DOHH2 (cell line): ENCODE data around the gene LYPD5.

Experiments
- H3F3A ChIP-seq: fragments of 200-600 bp; sonication (generic), shearing (Covaris generic); 2 replicates; pipeline ENCODE4 v1.6.0; 2016; ENCODE audit warnings: antibody characterized with exemption, mild to moderate bottlenecking; ENCODE audit not compliant: control insufficient read depth, insufficient read depth
- H3K27ac ChIP-seq: fragments of 200-600 bp; sonication (generic); 2 replicates; pipeline ENCODE4 v1.5.1; 2014; ENCODE audit warnings: low read depth, mild to moderate bottlenecking, low read length, moderate library complexity
- H3K27me3 ChIP-seq: fragments of 200-600 bp; sonication (generic); 2 replicates; pipeline ENCODE4 v1.6.1; 2014; ENCODE audit warnings: mild to moderate bottlenecking, low read length, mixed read lengths; ENCODE audit not compliant: control insufficient read depth
- H3K36me3 ChIP-seq: fragments of 200-600 bp; sonication (generic); 2 replicates; pipeline ENCODE4 v1.6.1; 2014; ENCODE audit warnings: mild to moderate bottlenecking, low read length, moderate library complexity, mixed read lengths; ENCODE audit not compliant: control insufficient read depth
- H3K4me1 ChIP-seq: fragments of 200-600 bp; sonication (generic); 2 replicates; pipeline ENCODE4 v1.6.1; 2014; ENCODE audit warnings: mild to moderate bottlenecking, low read length, mixed read lengths; ENCODE audit not compliant: control insufficient read depth
- H3K4me2 ChIP-seq: fragments of 200-600 bp; sonication (generic); 2 replicates; pipeline ENCODE4 v1.6.0; 2014; ENCODE audit warnings: mild to moderate bottlenecking, low read length, moderate library complexity
- H3K4me3 ChIP-seq: fragments of 200-600 bp; sonication (generic); 2 replicates; pipeline ENCODE4 v1.5.1; 2014; ENCODE audit warnings: mild to moderate bottlenecking, low read length, mixed read lengths
- H3K79me2 ChIP-seq: fragments of 200-600 bp; sonication (generic); 2 replicates; pipeline ENCODE4 v1.6.1; 2014; ENCODE audit warnings: mild to moderate bottlenecking, low read length, mixed read lengths; ENCODE audit not compliant: control insufficient read depth
- H3K9me2 ChIP-seq: fragments of 200-600 bp; sonication (generic); replicated peaks from 2 replicates; pipeline ENCODE4 v1.6.1; 2014; ENCODE audit warnings: mild to moderate bottlenecking, low read length, mixed read lengths; ENCODE audit not compliant: control insufficient read depth
- H3K9me3 ChIP-seq: fragments of 200-600 bp; sonication (generic); 2 replicates; pipeline ENCODE4 v1.6.1; 2014; ENCODE audit warnings: antibody characterized with exemption, low read length, mixed read lengths; ENCODE audit not compliant: control insufficient read depth, insufficient read depth
- H4K20me1 ChIP-seq: fragments of 200-600 bp; sonication (generic); 2 replicates; pipeline ENCODE4 v1.6.0; 2014; ENCODE audit warnings: low read depth, mild to moderate bottlenecking, antibody characterized with exemption, low read length, moderate library complexity; ENCODE audit not compliant: control insufficient read depth, insufficient read depth
- EZH2phosphoT487 ChIP-seq: fragments of 200-600 bp; sonication (generic); IDR thresholded peaks from 2 replicates; pipeline ENCODE4 v1.6.1; 2017; ENCODE audit warnings: borderline replicate concordance, mild to moderate bottlenecking, antibody characterized with exemption, low read length, moderate library complexity, mixed read lengths
- TF ChIP-seq, protein P1 (sequence below): fragments of 200-600 bp; sonication (generic); IDR thresholded peaks from one replicate; pipeline ENCODE4 v1.5.1; 2014; ENCODE audit warnings: antibody characterized with exemption, mild to moderate bottlenecking, low read depth, low read length; ENCODE audit not compliant: poor library complexity, severe bottlenecking

Gene LYPD5

DNA sequence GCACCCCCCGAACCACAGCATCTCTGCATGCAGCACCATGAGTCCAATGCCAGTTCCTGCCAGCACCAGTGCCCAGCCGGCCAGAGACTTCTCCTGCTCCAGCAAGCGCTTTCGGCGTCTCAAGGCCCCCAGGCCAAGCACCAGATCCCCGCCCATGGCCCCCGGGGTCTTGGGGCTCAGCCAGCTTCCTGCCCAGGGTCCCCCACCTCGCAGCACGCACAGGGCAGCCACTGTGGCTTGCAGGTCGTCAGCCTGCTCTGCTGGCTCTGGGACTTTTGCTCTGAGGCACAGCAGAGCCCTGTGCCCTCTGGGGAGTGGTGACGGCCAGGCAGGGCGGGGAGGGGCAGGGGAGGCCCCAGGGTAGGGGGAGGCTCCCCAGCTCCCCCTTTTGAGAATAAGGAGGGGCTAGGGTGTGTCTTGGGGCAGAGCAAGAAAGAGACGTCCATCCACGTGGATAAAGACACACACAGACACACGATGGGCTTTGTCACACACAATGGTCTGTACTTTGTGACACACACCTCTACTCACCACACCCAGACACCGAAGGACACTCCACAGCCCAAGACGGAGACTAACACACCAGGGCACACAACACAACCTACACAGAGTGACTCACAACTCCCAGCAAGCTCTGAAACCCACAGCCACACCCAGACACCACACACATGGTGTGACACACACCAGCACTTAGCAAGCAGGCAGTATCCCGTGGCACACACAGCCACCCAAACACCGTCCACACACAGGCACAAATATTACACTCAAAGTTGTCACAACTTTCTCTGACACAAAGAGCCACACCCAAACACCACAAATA lies 21.3 kb downstream of the LYPD5 start, which contains the start of gene KCNN4:
Gene KCNN4 (minus strand): TSS at position 268 of the 820 bp plus-strand sequence. CDS start 112 bp downstream, at position 156.
- Histone ChIP-seq H3K27ac (peak within 1 kb of the TSS; percentile 95), H3K27me3 (no peaks in the 10 kb centered on the region), H3K4me2 (peak within 1 kb of the TSS; percentile 90), H3K36me3 (peaks cover 17% of the 10 kb centered on the region), H3K4me1 (peaks cover 88% of the 10 kb centered on the region), H3K4me3 (peak within 1 kb of the TSS; percentile 94), H3K9me3 (no peaks in the 10 kb centered on the region), H3K9me2 (no peaks in the 10 kb centered on the region), H4K20me1 (no peaks in the 10 kb centered on the region), H3F3A (peaks cover 35% of the 10 kb centered on the region), H3K79me2 (peaks cover 52% of the 10 kb centered on the region)
- TF ChIP-seq, protein P1, sequence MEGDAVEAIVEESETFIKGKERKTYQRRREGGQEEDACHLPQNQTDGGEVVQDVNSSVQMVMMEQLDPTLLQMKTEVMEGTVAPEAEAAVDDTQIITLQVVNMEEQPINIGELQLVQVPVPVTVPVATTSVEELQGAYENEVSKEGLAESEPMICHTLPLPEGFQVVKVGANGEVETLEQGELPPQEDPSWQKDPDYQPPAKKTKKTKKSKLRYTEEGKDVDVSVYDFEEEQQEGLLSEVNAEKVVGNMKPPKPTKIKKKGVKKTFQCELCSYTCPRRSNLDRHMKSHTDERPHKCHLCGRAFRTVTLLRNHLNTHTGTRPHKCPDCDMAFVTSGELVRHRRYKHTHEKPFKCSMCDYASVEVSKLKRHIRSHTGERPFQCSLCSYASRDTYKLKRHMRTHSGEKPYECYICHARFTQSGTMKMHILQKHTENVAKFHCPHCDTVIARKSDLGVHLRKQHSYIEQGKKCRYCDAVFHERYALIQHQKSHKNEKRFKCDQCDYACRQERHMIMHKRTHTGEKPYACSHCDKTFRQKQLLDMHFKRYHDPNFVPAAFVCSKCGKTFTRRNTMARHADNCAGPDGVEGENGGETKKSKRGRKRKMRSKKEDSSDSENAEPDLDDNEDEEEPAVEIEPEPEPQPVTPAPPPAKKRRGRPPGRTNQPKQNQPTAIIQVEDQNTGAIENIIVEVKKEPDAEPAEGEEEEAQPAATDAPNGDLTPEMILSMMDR = no peak
- no peak for TF ChIP-seq EZH2phosphoT487

DNA sequence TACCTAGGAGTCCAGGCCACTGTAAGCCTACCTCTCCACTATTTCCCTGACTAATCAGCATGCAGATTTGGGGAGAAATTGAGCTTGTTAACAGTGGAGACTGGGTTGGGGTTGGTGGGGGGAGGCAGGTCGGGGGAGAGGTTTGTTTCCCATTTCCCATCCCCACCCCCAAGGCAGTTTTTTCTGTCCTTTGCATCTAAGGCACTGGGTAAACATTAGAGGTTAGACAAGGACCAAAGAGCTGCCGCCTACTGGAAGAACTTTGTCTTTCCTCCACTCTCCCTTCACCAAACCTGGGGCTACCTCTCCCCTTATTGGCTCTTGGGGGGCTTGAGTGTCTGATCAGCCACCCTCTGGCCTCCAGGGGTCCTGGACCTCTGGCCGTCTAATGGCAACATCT lies 22.4 kb downstream of the LYPD5 start:
- Histone ChIP-seq H3K27me3 (no peaks in the 10 kb centered on the region), H4K20me1 (no peaks in the 10 kb centered on the region), H3K4me3 (peak overlapping the region; percentile 94), H3K79me2 (peaks cover 63% of the 10 kb centered on the region), H3F3A (peaks cover 35% of the 10 kb centered on the region), H3K9me3 (no peaks in the 10 kb centered on the region), H3K27ac (peak overlapping the region; percentile 95), H3K9me2 (no peaks in the 10 kb centered on the region), H3K36me3 (peaks cover 27% of the 10 kb centered on the region), H3K4me2 (peak overlapping the region; percentile 90), H3K4me1 (peaks cover 87% of the 10 kb centered on the region)
- TF ChIP-seq, protein P1 = peak; percentile 52
- no peak for TF ChIP-seq EZH2phosphoT487

DNA sequence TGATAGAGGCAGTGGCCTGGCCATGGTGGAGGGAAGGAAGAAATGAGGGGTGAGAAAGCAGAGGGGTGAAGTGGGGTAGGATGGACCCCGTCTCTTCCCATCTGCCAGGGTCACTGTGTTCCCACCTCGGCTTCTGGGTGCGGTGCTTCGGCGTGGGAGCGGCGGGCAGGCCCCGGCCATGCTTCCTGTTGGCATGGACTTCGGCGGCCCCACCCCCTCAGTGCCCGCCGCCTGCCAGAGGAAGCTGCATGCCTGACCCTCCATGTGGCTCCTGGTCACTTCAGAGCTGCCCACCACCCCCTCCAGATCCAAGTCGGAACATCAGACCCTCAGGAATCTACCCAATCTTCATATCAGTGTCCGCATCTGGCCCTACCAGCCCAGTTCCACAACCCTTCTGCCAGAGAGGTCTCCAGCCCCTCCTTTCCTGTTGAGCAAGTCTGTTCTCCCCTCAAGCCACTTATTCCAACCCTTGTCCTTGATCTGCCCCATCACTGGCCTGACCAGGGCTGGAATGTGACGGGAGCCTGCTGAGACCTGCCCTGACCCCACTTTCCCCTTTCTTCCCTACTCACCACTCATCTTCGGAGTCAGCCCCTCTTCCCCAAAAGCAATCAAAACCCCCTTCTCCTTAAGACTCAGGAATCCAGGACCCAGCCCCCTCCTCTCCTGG lies 23.0 kb downstream of the LYPD5 start:
- Histone ChIP-seq H3K27ac (peak overlapping the region; percentile 95), H3K9me3 (no peaks in the 10 kb centered on the region), H3F3A (peaks cover 31% of the 10 kb centered on the region), H3K9me2 (no peaks in the 10 kb centered on the region), H3K4me1 (peaks cover 81% of the 10 kb centered on the region), H4K20me1 (no peaks in the 10 kb centered on the region), H3K4me3 (peak overlapping the region; percentile 94), H3K36me3 (peaks cover 32% of the 10 kb centered on the region), H3K79me2 (peaks cover 67% of the 10 kb centered on the region), H3K4me2 (peak overlapping the region; percentile 90), H3K27me3 (no peaks in the 10 kb centered on the region)
- TF ChIP-seq, protein P1 = no peak
- no peak for TF ChIP-seq EZH2phosphoT487
